PFSK-1 (cell line): ENCODE measurements around the gene XIRP2.

ENCODE experiments used
- POLR2AphosphoS5 ChIP-seq: IDR thresholded peaks from 2 replicates; pipeline ENCODE4 v1.6.1; 2012; ENCODE audit warnings: low read depth, mild to moderate bottlenecking, control low read depth, low read length, moderate library complexity
- TF ChIP-seq, protein P1 (sequence below), 2 experiments: IDR thresholded peaks; 2 replicates each; pipeline versions ENCODE4 v1.6.1 to v1.8.0; 2011 to 2012; ENCODE audit warnings: low read depth in 2 of 2, low read length in 2 of 2, control low read depth in 1 of 2, inconsistent platforms in 1 of 2, mild to moderate bottlenecking in 1 of 2, moderate library complexity in 1 of 2; ENCODE audit not compliant: insufficient read depth in 1 of 2

DNA sequence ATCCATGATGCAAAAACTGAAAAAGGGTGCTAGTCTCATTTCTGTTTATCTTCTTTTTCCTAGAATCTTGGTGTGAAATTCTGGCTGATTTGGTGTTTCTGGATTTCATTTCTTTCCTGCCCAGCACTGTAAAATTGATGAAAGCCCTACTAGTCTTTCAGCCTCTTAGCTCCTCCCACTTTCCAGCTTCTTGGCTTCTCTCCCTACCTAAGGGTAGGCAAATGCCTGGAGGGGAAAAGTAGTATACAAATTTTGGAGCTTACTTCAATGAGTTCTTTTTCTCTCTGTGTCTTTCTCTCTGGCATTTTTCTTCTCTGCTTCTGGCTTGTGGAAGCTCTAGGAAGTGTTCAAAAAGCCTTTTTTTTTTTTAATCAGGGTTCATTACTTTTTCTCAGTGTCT, 160.5 kb downstream of the XIRP2 start:
- TF ChIP-seq, protein P1, sequence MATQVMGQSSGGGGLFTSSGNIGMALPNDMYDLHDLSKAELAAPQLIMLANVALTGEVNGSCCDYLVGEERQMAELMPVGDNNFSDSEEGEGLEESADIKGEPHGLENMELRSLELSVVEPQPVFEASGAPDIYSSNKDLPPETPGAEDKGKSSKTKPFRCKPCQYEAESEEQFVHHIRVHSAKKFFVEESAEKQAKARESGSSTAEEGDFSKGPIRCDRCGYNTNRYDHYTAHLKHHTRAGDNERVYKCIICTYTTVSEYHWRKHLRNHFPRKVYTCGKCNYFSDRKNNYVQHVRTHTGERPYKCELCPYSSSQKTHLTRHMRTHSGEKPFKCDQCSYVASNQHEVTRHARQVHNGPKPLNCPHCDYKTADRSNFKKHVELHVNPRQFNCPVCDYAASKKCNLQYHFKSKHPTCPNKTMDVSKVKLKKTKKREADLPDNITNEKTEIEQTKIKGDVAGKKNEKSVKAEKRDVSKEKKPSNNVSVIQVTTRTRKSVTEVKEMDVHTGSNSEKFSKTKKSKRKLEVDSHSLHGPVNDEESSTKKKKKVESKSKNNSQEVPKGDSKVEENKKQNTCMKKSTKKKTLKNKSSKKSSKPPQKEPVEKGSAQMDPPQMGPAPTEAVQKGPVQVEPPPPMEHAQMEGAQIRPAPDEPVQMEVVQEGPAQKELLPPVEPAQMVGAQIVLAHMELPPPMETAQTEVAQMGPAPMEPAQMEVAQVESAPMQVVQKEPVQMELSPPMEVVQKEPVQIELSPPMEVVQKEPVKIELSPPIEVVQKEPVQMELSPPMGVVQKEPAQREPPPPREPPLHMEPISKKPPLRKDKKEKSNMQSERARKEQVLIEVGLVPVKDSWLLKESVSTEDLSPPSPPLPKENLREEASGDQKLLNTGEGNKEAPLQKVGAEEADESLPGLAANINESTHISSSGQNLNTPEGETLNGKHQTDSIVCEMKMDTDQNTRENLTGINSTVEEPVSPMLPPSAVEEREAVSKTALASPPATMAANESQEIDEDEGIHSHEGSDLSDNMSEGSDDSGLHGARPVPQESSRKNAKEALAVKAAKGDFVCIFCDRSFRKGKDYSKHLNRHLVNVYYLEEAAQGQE (IDR thresholded peaks at IDR 0.05; ENCODE audit: insufficient read depth in 1 of 2, low read depth in 2 of 2, low read length in 2 of 2) = no peak
- no peak for TF ChIP-seq POLR2AphosphoS5
